SK-N-SH treated with all-trans-retinoic acid at 6 μM for 48 hours (cell line): ENCODE measurements around the gene RGS12.

Experiments used
- ATAC-seq: fragments of 200-7000 bp; cut with Tn5 transposase; 3 replicates; pipeline ENCODE4 v1.9.1; 2020; ENCODE audit warnings: mild to moderate bottlenecking, moderate library complexity
- ARNTL ChIP-seq: fragments of 450-650 bp; formaldehyde crosslinking; IDR thresholded peaks from 2 replicates; pipeline ENCODE4 v1.5.0; 2020; ENCODE audit warnings: low read depth, mild to moderate bottlenecking, moderate library complexity, borderline replicate concordance
- BACH2 ChIP-seq: fragments of 250-450 bp; sonication (Bioruptor Pico); IDR thresholded peaks from 2 replicates; pipeline ENCODE4 v1.9.0; 2021; ENCODE audit warnings: mild to moderate bottlenecking, borderline replicate concordance
- CSDC2 ChIP-seq: fragments of 250-450 bp; sonication (Bioruptor Pico); IDR thresholded peaks from 2 replicates; pipeline ENCODE4 v1.5.0; 2020; ENCODE audit warnings: mild to moderate bottlenecking, moderate library complexity
- GLIS3 ChIP-seq: fragments of 250-450 bp; sonication (Bioruptor Pico); IDR thresholded peaks from 2 replicates; pipeline ENCODE4 v1.5.0; 2020; ENCODE audit warnings: mild to moderate bottlenecking, moderate library complexity
- ISL1 ChIP-seq: fragments of 250-450 bp; sonication (Bioruptor Pico); IDR thresholded peaks from 2 replicates; pipeline ENCODE4 v2.1.2; 2022; ENCODE audit warnings: mild to moderate bottlenecking, moderate library complexity
- OSR1 ChIP-seq: fragments of 250-450 bp; sonication (Bioruptor Pico); IDR thresholded peaks from 2 replicates; pipeline ENCODE4 v1.8.0; 2022; ENCODE audit warnings: moderate library complexity, mild to moderate bottlenecking, inconsistent platforms
- PPARA ChIP-seq: fragments of 250-450 bp; sonication (Bioruptor Pico); IDR thresholded peaks from 2 replicates; pipeline ENCODE4 v1.5.0; 2020; ENCODE audit warnings: mild to moderate bottlenecking, borderline replicate concordance
- RARB ChIP-seq: fragments of 250-450 bp; sonication (Bioruptor Pico); IDR thresholded peaks from 2 replicates; pipeline ENCODE4 v1.8.0; 2021; ENCODE audit warnings: mild to moderate bottlenecking, moderate library complexity
- SNAI2 ChIP-seq: fragments of 250-450 bp; sonication (Bioruptor Pico); IDR thresholded peaks from 2 replicates; pipeline ENCODE4 v1.5.0; 2020; ENCODE audit warnings: mild to moderate bottlenecking, moderate library complexity
- TCF4 ChIP-seq: fragments of 250-450 bp; sonication (Bioruptor Pico); IDR thresholded peaks from 2 replicates; pipeline ENCODE4 v1.8.0; 2021; ENCODE audit warnings: mild to moderate bottlenecking, moderate library complexity, borderline replicate concordance
- ZC3H10 ChIP-seq: fragments of 250-450 bp; sonication (Bioruptor Pico); IDR thresholded peaks from 2 replicates; pipeline ENCODE4 v1.5.1; 2021; ENCODE audit warnings: mild to moderate bottlenecking, moderate library complexity
- ZFP3 ChIP-seq: fragments of 250-450 bp; sonication (Bioruptor Pico); IDR thresholded peaks from 2 replicates; pipeline ENCODE4 v1.5.0; 2020; ENCODE audit warnings: mild to moderate bottlenecking, moderate library complexity
- ZFP30 ChIP-seq: fragments of 450-650 bp; formaldehyde crosslinking; IDR thresholded peaks from 2 replicates; pipeline ENCODE4 v1.5.0; 2022; ENCODE audit warnings: mild to moderate bottlenecking, moderate library complexity
- ZNF565 ChIP-seq: fragments of 450-650 bp; formaldehyde crosslinking; conservative IDR thresholded peaks from 2 replicates; pipeline ENCODE4 v1.5.0; 2020; ENCODE audit warnings: low read depth, mild to moderate bottlenecking, moderate library complexity
- ZNF70 ChIP-seq: fragments of 450-650 bp; formaldehyde crosslinking; IDR thresholded peaks from 2 replicates; pipeline ENCODE4 v1.5.0; 2020; ENCODE audit warnings: mild to moderate bottlenecking, moderate library complexity
- ZNF8 ChIP-seq: fragments of 450-650 bp; formaldehyde crosslinking; IDR thresholded peaks from 2 replicates; pipeline ENCODE4 v1.5.0; 2020; ENCODE audit warnings: mild to moderate bottlenecking, moderate library complexity
- TF ChIP-seq, protein P1 (sequence below): fragments of 250-450 bp; sonication (Bioruptor Pico); IDR thresholded peaks from 2 replicates; pipeline ENCODE4 v1.5.1; 2020; ENCODE audit warnings: low read depth, mild to moderate bottlenecking, moderate library complexity
- TF ChIP-seq, protein P2 (sequence below): fragments of 250-450 bp; sonication (Bioruptor Pico); IDR thresholded peaks from 2 replicates; pipeline ENCODE4 v1.8.0; 2021; ENCODE audit warnings: low read depth, mild to moderate bottlenecking, moderate library complexity, borderline replicate concordance
- TF ChIP-seq, protein P3 (sequence below): fragments of 250-450 bp; sonication (Bioruptor Pico); IDR thresholded peaks from 2 replicates; pipeline ENCODE4 v1.5.0; 2020; ENCODE audit warnings: mild to moderate bottlenecking, moderate library complexity
- TF ChIP-seq, protein P4 (sequence below): fragments of 250-450 bp; sonication (Bioruptor Pico); IDR thresholded peaks from 2 replicates; pipeline ENCODE4 v1.8.0; 2020; ENCODE audit warnings: mild to moderate bottlenecking, moderate library complexity, borderline replicate concordance
- TF ChIP-seq, protein P5 (sequence below): fragments of 250-450 bp; sonication (Bioruptor Pico); IDR thresholded peaks from 2 replicates; pipeline ENCODE4 v1.5.1; 2021; ENCODE audit warnings: mild to moderate bottlenecking, moderate library complexity

RGS12 gene

DNA sequence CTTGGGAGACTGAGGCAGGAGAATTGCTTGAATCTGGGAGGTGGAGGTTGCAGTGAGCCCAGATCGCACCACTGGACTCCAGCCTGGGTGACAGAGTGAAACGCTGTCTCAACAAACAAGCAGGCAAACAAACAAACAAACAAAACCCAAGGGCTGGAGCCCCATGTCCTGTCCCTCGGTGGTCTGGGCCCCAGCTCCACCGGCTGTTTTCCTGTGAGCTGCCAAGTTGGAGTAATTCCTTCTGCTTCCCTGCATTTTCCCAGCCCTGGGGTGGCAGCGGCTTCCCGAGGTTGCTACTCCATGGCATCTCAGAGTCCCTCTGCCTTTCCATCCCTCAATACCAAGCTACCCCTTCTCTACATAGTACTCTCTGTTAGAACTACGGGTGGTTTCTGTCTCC lies 43.2 kb downstream of the RGS12 start:
- no peak for TF ChIP-seq RARB
- TF ChIP-seq, protein P1, sequence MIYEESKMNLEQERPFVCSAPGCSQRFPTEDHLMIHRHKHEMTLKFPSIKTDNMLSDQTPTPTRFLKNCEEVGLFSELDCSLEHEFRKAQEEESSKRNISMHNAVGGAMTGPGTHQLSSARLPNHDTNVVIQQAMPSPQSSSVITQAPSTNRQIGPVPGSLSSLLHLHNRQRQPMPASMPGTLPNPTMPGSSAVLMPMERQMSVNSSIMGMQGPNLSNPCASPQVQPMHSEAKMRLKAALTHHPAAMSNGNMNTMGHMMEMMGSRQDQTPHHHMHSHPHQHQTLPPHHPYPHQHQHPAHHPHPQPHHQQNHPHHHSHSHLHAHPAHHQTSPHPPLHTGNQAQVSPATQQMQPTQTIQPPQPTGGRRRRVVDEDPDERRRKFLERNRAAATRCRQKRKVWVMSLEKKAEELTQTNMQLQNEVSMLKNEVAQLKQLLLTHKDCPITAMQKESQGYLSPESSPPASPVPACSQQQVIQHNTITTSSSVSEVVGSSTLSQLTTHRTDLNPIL (CRISPR knock-in tag), result no peak
- no peak for TF ChIP-seq ZFP30
- no peak for TF ChIP-seq ARNTL (CRISPR knock-in tag)
- TF ChIP-seq ZC3H10 (CRISPR knock-in tag), result no peak
- TF ChIP-seq ZNF8 (CRISPR knock-in tag), result no peak
- TF ChIP-seq ZNF70, result no peak
- ATAC-seq, result no peak

DNA sequence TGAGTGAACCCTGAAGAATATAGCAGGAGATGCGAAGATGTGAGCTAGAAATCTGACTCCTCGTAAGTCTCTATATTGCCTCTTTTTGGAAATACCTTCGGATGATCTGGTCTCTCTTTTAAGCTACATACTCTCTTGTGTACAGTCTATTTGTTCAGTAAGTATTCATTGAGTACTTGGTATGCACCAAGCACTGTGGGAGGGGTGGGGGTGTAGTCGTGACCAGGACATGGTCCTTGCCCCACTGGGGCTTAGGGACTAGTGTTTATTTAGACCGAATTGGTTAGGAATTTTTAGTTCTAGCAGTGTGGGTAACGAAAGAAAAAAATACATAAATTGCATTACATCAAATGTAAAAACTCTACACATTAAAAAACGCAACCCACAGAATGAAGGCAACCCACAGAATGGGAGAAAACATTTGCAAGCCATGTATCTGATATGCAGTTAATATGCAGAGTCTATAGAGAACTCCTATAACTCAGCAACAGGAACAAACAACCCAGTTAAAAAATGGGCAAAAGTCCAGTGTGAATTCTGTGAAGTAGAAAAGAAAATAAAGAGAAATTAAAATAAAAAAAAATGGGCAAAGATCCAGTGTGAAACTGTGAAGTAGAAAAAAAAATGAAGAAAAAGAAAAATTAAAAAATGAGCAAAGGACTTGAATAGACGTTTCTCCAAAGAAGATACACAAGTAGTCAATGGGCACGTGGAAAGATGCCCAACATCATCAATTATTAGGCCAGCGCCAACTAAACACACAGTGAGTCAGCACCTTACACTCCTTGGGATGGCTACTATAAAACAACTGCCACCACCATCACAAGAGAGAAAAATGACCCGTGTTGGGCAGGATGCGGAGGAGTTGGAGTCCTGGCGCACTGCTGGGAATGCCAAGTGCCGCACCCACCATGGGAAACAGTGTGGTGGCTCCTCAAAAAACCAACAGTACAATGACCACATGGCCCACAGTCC lies 43.8 kb downstream of the RGS12 start:
- TF ChIP-seq, protein P2, sequence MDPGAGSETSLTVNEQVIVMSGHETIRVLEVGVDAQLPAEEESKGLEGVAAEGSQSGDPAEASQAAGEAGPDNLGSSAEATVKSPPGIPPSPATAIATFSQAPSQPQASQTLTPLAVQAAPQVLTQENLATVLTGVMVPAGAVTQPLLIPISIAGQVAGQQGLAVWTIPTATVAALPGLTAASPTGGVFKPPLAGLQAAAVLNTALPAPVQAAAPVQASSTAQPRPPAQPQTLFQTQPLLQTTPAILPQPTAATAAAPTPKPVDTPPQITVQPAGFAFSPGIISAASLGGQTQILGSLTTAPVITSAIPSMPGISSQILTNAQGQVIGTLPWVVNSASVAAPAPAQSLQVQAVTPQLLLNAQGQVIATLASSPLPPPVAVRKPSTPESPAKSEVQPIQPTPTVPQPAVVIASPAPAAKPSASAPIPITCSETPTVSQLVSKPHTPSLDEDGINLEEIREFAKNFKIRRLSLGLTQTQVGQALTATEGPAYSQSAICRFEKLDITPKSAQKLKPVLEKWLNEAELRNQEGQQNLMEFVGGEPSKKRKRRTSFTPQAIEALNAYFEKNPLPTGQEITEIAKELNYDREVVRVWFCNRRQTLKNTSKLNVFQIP (CRISPR knock-in tag), result no peak
- TF ChIP-seq, protein P1 (CRISPR knock-in tag), result no peak
- TF ChIP-seq ARNTL (CRISPR knock-in tag), result no peak
- TF ChIP-seq ZNF8 (CRISPR knock-in tag), result no peak
- TF ChIP-seq, protein P3, sequence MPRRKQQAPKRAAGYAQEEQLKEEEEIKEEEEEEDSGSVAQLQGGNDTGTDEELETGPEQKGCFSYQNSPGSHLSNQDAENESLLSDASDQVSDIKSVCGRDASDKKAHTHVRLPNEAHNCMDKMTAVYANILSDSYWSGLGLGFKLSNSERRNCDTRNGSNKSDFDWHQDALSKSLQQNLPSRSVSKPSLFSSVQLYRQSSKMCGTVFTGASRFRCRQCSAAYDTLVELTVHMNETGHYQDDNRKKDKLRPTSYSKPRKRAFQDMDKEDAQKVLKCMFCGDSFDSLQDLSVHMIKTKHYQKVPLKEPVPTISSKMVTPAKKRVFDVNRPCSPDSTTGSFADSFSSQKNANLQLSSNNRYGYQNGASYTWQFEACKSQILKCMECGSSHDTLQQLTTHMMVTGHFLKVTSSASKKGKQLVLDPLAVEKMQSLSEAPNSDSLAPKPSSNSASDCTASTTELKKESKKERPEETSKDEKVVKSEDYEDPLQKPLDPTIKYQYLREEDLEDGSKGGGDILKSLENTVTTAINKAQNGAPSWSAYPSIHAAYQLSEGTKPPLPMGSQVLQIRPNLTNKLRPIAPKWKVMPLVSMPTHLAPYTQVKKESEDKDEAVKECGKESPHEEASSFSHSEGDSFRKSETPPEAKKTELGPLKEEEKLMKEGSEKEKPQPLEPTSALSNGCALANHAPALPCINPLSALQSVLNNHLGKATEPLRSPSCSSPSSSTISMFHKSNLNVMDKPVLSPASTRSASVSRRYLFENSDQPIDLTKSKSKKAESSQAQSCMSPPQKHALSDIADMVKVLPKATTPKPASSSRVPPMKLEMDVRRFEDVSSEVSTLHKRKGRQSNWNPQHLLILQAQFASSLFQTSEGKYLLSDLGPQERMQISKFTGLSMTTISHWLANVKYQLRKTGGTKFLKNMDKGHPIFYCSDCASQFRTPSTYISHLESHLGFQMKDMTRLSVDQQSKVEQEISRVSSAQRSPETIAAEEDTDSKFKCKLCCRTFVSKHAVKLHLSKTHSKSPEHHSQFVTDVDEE (CRISPR knock-in tag), result no peak
- no peak for TF ChIP-seq ZNF70
- TF ChIP-seq, protein P4, sequence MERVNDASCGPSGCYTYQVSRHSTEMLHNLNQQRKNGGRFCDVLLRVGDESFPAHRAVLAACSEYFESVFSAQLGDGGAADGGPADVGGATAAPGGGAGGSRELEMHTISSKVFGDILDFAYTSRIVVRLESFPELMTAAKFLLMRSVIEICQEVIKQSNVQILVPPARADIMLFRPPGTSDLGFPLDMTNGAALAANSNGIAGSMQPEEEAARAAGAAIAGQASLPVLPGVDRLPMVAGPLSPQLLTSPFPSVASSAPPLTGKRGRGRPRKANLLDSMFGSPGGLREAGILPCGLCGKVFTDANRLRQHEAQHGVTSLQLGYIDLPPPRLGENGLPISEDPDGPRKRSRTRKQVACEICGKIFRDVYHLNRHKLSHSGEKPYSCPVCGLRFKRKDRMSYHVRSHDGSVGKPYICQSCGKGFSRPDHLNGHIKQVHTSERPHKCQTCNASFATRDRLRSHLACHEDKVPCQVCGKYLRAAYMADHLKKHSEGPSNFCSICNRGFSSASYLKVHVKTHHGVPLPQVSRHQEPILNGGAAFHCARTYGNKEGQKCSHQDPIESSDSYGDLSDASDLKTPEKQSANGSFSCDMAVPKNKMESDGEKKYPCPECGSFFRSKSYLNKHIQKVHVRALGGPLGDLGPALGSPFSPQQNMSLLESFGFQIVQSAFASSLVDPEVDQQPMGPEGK (CRISPR knock-in tag), result no peak
- no peak for TF ChIP-seq ISL1 (CRISPR knock-in tag)
- TF ChIP-seq PPARA (CRISPR knock-in tag), result no peak
- ATAC-seq, result no peak

DNA sequence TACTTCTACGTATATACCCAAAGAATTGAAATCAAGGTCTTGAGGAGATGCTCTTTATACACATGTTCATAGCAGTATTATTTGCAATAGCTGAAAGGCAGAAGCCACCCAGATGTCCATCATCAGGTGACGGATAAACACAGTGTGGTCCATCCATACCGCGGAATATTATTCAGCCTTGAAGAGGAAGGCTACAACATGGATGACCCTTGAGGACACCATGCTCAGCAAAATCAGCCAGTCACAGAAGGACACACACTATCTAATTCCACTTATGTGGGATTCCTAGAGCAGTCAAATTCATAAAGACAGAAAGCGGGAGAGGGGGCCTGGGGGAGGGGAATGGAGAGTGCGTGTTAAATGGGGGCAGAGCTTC lies 44.5 kb downstream of the RGS12 start:
- ATAC-seq, result no peak
- TF ChIP-seq GLIS3 (CRISPR knock-in tag) (no peak), ZNF70 (no peak), ISL1 (CRISPR knock-in tag) (no peak), ZFP3 (CRISPR knock-in tag) (no peak)
- TF ChIP-seq, all 23 proteins: peak for 0

DNA sequence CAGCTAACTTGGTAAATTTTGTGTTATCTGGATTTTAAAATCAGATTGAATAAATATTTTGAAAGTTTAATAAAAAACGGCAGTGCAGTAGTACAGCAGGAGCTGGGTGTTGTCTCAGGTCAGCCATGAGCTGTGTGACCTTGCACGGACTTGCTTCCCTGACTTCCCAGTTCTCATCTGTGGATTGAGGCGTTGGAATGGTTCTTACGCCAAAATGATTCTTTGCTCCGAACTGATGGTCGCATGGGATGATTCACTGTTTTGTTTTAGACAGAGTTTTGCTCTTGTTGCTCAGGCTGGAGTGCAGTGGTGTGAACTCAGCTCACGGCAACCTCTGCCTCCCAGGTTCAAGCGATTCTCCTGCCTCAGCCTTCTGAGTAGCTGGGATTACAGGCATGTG lies 45.0 kb downstream of the RGS12 start:
- ATAC-seq, result no peak
- TF ChIP-seq ZNF8 (CRISPR knock-in tag) (no peak), ZFP3 (CRISPR knock-in tag) (no peak), SNAI2 (CRISPR knock-in tag) (no peak), PPARA (CRISPR knock-in tag) (no peak), ZNF70 (no peak), TCF4 (CRISPR knock-in tag) (no peak), CSDC2 (CRISPR knock-in tag) (no peak), ZNF565 (CRISPR knock-in tag) (no peak), OSR1 (CRISPR knock-in tag) (no peak), BACH2 (CRISPR knock-in tag) (no peak)
- TF ChIP-seq, protein P1 (CRISPR knock-in tag), result no peak
- TF ChIP-seq, protein P2 (CRISPR knock-in tag), result no peak
- TF ChIP-seq, protein P5, sequence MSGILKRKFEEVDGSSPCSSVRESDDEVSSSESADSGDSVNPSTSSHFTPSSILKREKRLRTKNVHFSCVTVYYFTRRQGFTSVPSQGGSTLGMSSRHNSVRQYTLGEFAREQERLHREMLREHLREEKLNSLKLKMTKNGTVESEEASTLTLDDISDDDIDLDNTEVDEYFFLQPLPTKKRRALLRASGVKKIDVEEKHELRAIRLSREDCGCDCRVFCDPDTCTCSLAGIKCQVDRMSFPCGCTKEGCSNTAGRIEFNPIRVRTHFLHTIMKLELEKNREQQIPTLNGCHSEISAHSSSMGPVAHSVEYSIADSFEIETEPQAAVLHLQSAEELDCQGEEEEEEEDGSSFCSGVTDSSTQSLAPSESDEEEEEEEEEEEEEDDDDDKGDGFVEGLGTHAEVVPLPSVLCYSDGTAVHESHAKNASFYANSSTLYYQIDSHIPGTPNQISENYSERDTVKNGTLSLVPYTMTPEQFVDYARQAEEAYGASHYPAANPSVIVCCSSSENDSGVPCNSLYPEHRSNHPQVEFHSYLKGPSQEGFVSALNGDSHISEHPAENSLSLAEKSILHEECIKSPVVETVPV (CRISPR knock-in tag), result no peak
